Activated CD4-positive, CD25-positive, alpha-beta regulatory T cell treated with anti-CD3 and anti-CD28 coated beads, Interleukin-2, amount 50 U/mL, for 24 hours (primary cell): ENCODE measurements around the gene CCR4.
A peak's percentile ranks its signal among the peaks of the same experiment; 100 is the strongest.
"Not testable (repeated sequence)": the region's sequence is repeated elsewhere in the genome, so short reads cannot be mapped to it uniquely, and the experiment has no call there.

Experiments
- ATAC-seq, 2 donors: fragments of 150-1000 bp; cut with Tn5 transposase; one replicate each; pipeline ENCODE4 v1.10.0; 2021; ENCODE audit warnings: mild to moderate bottlenecking in 1 of 2, moderate library complexity in 1 of 2

CCR4 gene

DNA sequence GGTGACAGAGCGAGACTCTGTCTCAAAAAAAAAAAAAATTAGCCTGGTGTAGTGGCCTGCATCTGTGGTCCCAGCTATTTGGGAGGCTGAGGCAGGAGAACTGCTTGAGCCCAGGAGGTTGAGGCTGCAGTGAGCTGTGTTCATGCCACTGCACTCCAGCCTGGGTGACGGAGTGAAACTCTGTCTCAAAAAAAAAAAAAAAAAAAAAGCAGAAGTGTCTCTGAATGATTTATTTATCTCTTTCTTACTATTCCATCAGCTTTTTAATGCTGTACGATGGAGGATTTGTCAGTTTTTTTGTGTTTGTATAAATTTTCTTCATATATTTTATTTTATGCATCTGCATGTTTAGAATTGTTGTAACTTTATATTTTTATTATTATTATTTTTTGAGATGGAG is 33.5 kb downstream of the CCR4 start:
- ATAC-seq, result not testable (repeated sequence)

DNA sequence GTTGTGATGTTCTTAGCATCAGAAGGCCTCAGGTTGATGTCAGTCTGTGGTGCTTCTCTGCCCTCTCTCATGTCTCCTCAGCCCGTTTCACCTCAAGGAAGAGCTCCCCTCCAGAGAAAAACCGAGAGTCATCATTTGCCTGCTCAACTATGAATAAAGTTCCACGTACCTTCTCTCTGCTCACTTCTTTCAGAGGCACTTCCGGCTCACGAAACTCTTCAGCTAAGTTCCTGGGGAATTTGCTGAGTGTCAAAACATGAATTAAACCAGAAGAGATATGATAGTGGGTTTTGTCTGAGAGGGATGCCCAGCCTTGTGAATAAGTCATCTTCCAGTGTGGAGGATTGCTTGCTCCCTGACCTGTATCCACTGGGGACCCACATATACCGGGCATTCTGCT is 37.7 kb downstream of the CCR4 start:
- no peak for ATAC-seq

DNA sequence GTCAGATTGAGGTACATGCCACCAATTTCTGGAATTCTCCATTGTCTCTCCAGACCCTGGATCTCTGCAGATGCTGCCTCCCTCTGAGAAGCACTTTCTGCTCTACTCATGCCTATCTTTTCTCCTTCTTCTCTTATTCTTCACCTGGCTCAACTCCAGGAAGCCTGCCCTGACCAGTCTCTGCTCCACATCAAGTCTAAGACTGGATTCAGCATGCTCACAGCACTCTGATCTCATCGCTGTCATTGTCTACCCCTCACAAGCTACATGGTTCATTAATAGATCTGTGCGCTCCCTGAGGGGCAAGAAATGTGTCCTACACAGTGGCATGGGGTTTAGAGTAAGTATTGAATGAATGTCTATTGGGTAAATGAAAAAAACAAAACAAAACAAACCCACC is 38.7 kb downstream of the CCR4 start:
- ATAC-seq, result no peak

DNA sequence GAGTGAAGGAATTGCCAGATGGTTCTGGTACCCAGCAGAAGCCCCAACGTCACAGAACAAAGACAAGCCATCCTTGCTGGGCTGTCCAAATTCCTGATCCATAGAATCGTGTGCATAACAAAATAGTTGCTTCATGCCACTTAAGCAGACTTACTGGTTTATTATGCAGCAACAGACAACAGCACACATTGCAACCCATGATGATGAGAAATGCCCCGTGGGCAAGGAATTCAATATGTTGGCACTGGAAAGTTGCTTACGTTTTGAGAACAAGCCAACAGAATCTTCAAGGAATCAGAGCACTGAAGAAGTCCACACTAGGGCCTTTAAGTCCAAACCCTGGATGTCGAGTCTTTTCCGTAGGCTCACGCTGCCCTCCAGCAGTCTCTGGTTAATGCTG is 40.3 kb downstream of the CCR4 start:
- no peak for ATAC-seq

DNA sequence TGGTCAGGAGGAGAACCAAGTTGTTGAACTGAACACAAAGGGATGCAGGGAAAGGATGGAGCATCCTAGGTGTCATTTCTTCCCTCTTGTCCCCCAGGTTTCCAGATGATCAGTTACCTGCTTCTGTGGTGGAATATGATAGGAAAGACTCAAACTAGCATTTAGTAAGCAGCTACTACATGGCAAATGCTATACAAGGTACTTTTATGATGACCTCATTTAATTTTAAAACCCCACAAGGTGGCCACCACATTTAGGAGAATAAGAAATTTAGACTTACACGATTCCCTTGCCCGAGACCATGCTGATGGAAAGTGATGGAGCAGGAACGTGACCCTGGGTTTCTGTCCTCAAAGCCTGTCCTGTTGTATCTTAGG is 40.9 kb downstream of the CCR4 start:
- no peak for ATAC-seq

DNA sequence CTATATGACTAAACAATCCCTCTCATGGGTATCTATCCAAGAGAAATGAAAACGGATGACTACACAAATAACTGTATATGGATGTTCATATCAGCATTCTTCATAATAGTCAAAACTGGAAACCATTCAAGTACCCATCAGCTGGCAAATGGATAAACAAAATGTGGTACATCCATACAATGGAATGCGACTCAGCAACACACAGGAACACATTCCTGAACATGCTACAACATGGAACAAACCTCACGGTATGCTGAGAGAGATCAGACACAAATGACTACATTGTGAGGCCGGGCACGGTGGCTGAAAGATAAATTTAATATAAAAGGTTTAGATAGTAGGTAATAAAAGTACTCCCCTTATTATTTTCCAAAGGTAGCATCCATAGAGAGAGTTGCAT is 42.6 kb downstream of the CCR4 start:
- ATAC-seq, result no peak

DNA sequence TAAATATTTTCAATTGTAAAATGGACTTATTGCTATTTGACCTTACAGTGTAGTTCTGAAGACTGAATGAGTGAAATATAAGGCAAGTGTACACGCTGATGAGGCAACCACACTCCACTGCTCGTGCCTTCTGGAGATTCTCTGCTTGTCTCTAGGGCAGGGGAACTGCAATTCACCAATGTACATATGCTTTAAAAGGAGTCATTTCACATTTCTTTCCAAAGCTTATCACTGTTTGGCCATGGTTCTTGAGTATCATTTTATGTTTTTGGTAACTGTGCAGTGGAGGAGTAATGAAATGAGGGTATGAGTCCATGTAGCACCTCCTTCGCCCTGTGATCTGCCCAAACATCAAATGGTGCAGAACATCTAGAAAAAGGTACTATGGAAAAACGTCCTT is 43.7 kb downstream of the CCR4 start:
- ATAC-seq, result no peak

DNA sequence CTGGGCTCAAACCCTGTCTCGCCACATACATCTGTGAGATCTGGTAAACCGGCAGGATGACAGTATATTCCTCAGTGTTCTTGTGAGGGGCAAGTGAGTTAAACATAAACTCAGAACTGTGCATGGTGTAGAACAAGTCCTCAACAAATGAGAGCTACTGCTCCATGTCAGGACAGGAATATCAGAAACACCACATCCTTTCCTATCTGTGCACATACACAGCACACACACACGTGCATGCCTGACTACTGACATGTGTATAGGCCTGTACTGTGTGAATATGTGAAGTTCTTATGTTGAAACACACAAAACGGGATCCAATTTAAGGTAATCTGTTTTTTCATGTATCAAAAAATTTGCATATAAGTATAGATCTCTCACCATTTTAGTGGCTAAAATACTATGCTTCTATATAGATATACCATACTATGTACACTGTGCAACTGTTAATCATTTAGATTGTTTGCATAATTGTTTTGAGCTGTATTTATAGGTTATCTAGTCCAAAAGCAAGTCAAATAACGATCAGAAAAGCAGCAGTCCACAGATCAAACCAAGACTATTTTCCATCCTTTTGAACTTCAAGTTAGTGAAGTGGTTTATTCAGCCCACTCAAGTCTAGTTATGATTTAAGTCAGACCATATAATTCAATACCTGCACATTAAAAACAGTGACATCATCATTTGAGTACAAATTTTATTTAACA is 44.8 kb downstream of the CCR4 start:
- ATAC-seq, result peak; percentile 56 to 57

DNA sequence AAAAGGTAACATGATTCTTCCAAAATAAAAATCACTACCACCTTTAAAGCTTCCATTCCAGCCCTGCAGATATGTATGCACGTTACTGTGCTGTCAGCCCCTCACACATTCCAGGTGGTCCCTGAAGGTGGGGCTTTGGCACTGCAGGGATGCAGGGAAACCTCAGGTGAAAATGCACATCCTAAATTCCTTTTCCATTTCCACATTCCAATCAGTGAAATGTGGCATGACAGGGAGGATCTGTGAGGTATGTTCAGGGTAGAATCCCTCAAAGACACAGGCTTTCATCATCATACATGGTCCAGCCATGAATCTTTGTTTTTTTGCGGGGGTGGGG is 45.3 kb downstream of the CCR4 start:
- no peak for ATAC-seq

DNA sequence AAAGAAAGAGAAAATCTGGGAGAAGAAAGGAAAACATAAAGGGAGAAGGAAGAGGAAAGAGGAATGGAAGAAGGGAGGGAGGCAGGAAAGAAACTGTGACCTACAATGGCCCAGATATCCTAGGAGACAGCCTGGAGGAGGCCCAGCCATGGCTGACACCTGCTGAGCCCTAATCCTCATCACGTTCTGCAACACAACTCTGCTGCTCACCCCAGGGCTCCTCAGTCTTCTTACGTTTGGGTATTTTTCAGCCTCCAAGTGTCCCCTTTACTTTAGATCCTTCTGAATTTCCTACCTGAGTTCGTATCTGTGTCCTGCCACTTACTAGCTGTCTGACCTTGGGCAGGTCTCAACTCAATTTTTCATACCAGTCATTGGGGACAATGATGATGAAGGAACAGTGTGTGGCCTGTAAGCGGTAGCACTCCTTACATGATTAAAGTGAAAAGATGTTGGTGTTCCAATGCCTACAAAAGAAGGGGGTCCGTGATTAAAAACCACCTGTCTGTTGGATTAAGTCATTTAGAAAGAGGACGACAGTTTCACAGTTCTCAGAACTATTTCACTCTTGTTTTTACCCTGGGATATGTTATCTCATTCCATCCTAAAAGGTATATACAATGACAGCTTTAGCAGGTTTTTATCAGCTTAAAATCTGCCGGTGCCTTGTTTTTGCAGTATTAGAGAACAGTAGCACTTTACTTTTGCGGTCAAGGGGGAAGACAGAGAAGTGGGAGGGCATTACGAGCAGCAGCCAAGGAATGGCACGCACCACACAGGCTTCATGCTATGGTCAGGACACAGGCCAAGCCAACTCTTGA is 47.4 kb downstream of the CCR4 start:
- ATAC-seq, result peak; percentile 48 to 49

DNA sequence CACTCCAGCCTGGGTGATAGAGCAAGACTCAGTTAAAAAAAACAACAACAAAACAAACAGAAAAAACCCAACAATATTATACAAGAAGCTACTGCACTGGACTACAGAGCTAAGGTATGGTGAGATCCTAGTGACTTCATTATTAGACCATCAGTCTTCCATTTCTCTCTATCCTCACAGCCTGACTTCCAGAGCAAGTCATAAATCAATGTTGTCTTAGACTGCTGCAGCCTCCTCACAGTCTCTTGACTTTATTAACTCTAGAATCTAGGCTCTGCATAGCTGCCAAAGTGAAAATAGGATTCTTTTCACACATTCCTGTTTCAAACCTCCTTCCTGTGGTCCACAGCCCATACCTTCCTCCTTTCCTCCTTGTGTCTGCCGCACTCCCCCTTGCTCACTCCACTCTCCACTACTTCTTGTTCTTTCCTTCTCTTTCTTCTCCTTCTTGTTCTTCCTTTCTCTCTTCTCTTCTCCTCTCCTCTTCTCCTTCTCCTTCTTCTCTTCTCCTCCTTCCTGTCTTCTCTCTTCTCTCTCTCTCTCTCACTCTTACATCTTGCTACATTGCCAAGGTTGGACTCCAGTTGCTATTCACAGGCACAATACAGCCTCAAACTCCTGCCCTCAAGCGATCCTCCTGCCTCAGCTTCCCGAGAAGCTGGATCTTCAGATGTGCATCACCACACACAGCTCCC is 49.4 kb downstream of the CCR4 start:
- no peak for ATAC-seq

DNA sequence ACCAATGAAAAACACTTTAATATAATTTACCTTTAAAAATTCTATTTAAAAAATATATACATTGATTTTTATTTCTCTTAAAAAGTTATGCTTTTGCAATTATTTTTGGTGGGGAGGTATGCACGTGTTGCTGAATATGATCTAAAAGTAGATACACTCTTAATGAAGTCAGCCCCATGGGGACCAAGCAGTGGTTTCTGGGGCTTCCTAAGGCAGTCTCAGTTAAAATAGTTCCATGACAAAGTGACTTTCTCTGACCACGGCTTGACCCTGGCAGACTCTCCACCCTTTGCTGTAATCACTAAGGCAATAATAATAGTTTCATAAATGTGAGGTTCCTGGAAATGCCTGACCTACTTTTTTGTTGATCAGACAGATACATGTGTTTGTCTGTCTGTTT is 50.4 kb downstream of the CCR4 start:
- peak; percentile 37 to 50 for ATAC-seq

DNA sequence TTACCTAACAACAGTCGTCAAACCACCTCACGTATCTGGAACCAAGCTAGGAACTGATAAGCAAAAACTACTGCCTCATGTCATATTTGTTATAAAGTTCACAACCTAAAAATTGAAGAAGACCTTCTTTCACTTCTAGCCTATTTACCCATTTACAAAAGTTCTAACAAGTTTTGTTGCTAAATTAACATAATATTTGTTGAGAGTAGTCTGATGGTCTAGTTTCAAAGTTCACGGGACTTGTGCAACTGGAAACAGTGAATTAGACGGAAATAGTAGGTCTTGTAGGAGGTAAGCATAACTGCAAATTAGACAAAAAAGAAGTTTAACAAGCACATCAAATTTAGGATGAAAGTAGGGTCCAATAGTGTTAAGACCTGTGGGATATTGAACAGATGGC is 51.9 kb downstream of the CCR4 start:
- ATAC-seq, result no peak

DNA sequence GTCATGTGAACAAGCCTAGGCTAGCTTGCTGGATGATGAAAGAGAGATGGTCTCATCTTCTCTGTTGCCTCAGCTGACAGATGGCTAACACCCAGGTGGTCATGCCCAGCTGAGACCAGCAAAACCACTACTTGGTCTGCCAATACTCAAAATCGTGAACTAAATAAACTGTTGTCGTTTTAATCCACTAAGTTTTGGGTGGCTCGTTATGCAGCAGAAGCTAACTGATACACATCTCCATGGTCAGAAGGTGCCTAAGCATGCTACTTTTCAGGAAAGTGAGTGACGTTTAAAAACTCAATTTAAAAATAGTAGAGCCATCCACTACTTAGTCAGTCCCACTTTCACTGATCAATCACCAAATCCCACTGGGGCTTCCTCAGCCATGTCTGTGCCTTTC is 52.8 kb downstream of the CCR4 start:
- ATAC-seq, result no peak

DNA sequence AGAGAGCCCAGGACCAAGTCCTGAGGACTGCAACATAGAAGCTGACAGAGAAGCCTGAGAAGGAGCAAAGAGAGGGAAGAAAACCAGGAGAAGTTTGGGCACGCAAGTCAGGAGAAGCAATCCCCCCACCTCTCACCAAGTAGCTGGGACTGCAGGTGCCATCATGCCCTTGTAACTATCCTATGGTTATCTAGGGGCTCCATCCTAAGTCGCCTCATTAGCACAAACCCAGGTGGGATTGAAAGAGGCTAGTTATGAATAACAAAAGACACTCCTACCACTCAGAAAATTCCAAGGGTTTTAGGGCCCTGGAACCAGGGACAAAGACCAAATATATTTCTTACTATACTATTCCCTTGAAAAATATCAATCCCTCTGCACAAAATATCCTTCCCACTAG is 53.5 kb downstream of the CCR4 start:
- ATAC-seq, result no peak
